GM21737 (cell line): ENCODE measurements around the gene NTM.
"Not testable (repeated sequence)": the region's sequence is repeated elsewhere in the genome, so short reads cannot be mapped to it uniquely, and the experiment has no call there.

Experiments
- ATAC-seq: cut with Tn5 transposase; IDR thresholded peaks from one replicate; pipeline ENCODE4 v1.9.1; 2021; ENCODE audit warnings: mild to moderate bottlenecking, moderate library complexity; ENCODE audit not compliant: unreplicated experiment

Gene NTM

GRCh38 chr11:132310390-132311375 is 940.3 kb downstream of the NTM start:
- no peak for ATAC-seq

GRCh38 chr11:132311703-132312102 is 941.3 kb downstream of the NTM start:
- ATAC-seq: no peak

- ATAC-seq: no peak
Measured at GRCh38 chr11:132312161-132312560, 941.7 kb downstream of the NTM start.

GRCh38 chr11:132312701-132313111 is 942.3 kb downstream of the NTM start:
- ATAC-seq: no peak

GRCh38 chr11:132314911-132315455 is 944.6 kb downstream of the NTM start:
- no peak for ATAC-seq

- ATAC-seq: no peak
Measured at GRCh38 chr11:132315696-132316095, 945.3 kb downstream of the NTM start.

GRCh38 chr11:132318421-132319157 is 948.2 kb downstream of the NTM start:
- ATAC-seq: no peak

GRCh38 chr11:132319419-132319818 is 949.0 kb downstream of the NTM start:
- ATAC-seq: not testable (repeated sequence)

- ATAC-seq: no peak
Measured at GRCh38 chr11:132330515-132330914, 960.1 kb downstream of the NTM start.

GRCh38 chr11:132332521-132332920 is 962.1 kb downstream of the NTM start:
- ATAC-seq: no peak

- no peak for ATAC-seq
Measured at GRCh38 chr11:132334769-132335280, 964.4 kb downstream of the NTM start.

GRCh38 chr11:132335311-132335710 is 964.9 kb downstream of the NTM start:
- no peak for ATAC-seq

GRCh38 chr11:132336781-132337535 is 966.5 kb downstream of the NTM start:
- ATAC-seq: no peak

- no peak for ATAC-seq
Measured at GRCh38 chr11:132337819-132338416, 967.5 kb downstream of the NTM start.

GRCh38 chr11:132342408-132342807 is 972.0 kb downstream of the NTM start:
- ATAC-seq: no peak

GRCh38 chr11:132343445-132344175 is 973.2 kb downstream of the NTM start:
- ATAC-seq: no peak

- ATAC-seq: no peak
Measured at GRCh38 chr11:132346558-132347148, 976.2 kb downstream of the NTM start.

GRCh38 chr11:132347156-132348090 is 977.0 kb downstream of the NTM start:
- ATAC-seq: no peak
